Hematopoietic multipotent progenitor cell (in vitro differentiated cells): Measurements from ENCODE around the gene FAR2. TPM values are rescaled to one million over a fixed set of nuclear protein-coding genes. Genes with fewer than 3 reads are reported as not detected.
"Not testable (repeated sequence)": the region's sequence is repeated elsewhere in the genome, so short reads cannot be mapped to it uniquely, and the experiment has no call there.

Experiments used
- DNase-seq, 3 donors: peaks; one replicate each; pipeline ENCODE4 v3.0.0-alpha.2; 2011 to 2015; ENCODE audit warnings: low read depth in 2 of 3, low spot score in 2 of 3
- total RNA-seq: library from RNA; depleted of rRNA; stranded (reverse); fragments of >200 nt; gene quantifications from one replicate; pipeline ENCODE4 v1.2.3, GENCODE V29; 2012

Gene FAR2
- total RNA-seq: 40.4 TPM

DNA sequence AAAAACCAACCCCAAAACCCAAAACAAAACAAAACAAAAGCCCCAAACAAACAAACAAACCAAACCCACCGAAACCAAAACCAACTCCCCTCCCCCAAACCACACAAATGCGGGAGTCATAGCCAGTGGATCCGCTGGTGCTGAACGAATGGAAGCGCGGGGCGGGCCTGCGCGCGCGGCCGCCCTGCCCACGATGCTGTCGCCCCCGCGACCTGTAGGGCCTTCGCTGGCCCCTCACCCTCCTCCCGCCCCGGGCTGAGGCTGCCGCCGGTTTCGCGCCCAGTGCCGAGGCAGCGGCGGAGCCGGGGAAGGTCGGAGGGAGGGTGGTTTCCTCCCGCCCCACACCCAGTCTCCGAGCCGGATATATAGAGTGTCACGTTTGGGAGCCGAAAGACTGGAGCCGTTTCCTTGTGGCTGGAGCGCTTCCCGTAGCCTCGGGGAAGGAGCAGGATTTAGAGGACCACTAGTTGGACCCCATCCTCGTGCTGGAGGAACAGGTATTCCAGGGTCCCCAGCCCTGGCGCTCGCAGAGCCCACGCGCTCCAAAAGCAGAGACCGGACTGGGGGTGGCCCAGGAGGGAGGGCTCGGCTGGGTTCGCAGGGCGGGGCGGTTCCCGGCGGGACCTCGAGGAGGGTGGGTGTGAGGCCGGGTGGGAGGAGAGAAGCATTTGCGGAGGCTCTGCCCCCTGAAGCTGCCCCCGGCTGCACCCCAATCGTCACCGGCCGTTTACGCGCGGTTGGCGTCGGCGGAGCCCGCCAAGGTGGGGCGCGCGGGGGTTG, at the start of gene FAR2:
TSS of gene FAR2 (plus strand) at position 368 of the 780 bp plus-strand sequence. CDS start 121,172 bp downstream, outside the sequence.
- DNase-seq: peak; percentile 10 to 91 (median 80)

DNA sequence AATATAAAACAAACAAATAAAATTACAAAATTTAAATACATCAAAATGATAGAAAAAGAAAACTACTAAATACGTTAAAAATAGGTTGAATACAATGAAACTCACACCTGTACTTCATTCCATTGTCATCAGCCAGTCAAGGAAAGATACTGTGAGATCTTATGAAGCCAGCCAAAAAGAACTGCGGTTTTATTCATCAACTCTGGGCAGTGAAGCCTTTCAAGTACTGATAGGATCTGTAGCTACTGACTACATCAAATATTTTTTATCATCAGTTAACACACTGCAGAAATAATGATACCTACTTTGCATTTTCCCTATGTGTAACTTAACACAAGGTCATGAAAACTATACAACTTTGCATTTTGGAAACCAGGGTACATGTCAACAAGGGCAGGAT, 46.3 kb upstream of the FAR2 start:
- peak in 1 of 3 donors; percentile 2 for DNase-seq

DNA sequence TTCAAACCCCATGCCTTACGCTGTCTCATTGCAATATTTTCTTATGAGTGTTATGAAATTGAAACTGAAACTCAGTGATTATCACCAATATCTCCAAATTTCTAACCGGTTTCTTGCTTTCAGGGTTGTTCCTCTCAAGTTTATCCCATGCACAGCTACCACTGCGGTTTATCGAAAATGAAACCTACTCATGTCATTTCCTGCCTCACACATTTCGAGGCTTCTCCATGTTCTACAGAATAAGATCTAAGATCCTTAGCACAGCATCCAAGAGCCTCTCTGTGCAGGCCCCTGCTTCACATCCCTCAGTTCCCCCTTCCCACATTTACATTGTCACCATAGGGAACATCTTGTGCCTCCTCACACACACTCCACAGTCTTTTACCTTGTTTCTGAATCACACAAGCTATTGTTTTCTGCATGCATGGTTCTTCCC, 45.5 kb upstream of the FAR2 start:
- peak; percentile 22 to 93 (median 79) for DNase-seq

DNA sequence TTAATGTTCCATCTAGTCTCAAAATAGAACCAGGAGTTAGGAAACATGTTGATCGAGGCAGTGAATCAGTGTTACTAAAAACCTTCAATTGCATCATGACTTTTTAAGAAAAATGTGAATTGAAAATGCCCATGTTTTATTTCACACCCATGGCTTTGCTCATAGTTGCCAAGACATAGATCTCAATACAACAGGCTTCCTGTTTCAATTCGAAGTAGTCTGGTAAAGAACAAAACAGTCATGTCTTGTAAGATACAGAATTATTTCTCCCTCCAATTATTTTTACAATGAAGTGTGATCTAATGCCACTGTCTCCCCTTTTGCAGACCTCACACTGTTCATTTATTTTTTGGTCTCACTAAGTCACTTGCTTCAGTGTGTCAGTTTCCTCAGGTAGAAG, 44.6 kb upstream of the FAR2 start:
- DNase-seq: peak in 2 of 3 donors; percentile 38 to 83

DNA sequence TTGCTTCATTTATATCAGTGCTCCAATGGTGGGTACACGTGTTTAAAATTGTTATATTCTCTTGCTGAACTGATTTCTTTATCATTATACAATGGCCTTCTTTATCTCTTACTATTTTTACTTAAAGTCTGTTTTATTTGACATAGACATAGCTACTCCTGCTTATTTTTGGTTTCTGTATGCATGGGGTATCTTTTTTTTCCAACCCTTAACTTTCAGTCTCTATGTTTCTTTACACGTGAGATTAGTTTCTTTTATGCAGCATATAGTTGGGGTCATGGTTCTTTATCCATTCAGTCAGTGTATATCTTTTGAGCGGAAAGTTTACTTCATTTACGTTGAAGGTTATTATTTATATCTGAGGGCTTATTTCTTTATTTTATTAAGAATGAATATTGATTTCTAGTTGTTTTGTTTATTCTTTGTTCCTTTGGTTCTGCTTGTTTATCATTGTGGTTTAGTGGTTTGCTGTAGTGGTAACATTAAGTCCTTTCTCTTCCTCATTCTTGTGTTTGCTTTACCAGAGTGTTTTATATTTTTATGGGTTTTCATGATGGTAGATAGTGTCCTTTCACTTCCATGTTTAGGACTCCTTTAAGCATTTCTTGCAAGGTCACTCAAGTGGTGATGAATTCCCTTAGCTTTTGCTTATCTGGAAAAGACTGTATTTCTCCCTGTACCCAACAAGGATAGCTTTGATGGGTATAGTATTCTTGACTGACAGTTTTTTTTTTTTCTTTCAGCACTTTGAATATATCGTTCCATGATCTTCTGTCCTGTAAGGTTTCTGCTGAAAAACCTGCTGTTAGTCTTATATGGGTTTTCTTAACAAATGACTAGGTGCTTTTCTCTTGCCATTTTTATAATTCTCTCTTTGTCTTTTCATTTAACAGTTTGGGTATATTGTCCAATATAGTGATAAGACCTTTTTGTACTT, 38.3 kb upstream of the FAR2 start:
- peak in 1 of 3 donors; percentile 29 for DNase-seq

DNA sequence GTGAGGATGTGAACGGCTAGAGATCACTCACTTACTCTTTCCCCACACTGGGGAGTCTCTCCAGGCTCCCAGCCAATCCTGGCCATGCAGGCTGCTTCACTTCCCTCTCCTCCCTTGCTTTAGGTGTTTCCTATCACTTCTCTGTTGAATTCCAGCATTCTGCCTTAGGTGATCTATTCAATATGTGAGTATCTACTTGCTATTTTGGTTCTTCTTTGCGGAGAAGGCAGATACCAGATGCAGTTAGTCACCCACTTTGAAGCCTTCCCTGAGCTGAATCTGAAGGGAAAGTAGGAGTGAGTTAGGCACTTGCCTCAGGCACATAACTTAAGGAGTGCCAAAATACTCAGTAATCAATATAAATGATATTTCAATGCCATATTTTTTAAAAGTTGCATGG, 36.0 kb upstream of the FAR2 start:
- DNase-seq: no peak

DNA sequence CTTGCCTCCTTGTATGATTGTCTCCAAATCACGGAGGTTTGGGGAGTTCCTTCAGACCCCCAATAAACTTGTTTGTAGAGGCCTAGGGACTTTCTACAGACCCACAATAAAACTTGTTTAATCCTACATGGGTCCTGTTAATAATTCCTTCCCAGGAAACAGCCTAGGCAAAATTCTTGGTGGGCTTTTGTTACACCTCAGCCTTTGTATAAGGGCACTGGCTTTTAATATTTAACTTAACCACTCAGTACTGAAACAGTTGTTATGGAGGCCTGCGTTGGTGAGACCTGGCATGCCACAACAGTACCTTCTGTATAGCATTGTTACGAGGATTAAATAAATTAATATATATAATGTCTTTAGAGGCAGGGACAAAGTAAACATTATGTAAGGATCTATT, 32.7 kb upstream of the FAR2 start:
- no peak for DNase-seq

DNA sequence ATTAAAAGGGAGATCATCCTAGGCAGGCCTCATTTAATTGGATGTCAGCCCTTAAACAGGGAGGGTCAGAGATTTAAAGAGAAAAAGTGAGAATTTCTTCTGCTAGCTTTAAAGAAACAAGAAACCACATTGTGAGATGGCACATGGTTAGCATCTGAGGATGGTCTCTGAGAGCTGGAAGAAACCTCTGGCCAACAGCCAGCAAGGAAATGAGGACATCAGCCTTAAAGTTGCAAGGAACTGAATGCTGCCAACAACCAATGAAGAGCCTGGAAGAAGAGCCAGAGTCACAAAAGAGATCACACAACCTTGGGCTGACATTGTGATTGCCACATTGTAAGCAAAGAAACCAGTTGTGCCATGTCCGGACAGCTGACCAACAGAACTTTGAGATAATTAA, 17.5 kb upstream of the FAR2 start:
- DNase-seq: peak in 1 of 3 donors; percentile 56

DNA sequence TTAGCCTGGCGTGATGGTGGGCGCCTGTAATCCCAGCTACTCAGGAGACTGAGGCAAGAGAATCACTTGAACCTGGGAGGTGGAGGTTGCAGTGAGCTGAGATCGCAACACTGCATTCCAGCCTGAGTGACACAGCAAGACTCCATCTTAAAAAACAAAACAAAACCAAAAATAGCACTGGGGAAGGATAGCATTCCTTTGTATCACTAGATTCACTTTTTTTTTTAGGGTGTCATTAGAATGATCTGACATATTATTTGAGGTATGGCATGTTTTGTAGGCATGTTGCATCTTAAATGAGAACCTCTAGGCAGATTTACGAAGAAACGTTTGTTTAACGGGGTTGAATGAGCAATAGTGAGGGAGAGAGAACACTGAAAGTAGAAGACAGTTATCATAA, 16.8 kb upstream of the FAR2 start:
- no peak for DNase-seq

DNA sequence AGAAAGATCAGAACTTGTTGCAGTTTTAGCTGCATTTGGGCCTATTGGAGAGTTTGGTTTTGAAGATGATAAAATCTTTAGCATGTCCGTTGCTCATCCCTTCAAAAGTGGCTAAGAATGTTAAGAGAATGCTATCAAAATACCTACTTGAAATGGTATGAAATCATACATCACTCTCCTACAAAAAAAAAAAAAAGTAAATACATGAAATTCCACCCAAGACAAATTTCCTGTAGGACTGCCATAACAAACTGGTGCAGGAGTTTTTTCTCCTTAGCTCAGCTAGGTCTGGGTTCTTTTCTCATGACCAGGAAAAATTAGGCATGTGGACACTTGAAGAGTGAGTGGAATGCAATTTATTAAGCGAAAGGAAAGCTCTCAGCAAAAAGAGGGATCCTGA, 15.9 kb upstream of the FAR2 start:
- DNase-seq: no peak

DNA sequence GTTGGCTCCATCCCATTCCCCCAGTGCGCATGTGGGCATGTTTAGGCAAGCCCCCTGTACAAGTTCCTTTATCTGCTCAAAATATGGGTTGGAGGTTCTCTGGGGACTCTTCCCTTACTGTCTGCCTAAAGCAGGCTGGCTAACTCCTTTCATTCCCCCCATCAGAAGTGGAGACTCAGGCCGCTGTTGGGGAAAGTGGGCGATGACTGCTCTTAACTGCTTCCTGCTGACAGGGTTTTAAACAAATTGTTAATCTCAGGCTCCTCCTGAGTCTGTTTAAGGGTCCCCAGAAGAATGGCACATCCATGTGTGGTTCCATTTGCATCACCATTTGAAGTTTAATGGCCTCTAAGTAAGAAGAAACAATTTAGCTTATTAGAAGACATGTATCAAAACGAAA, 15.4 kb upstream of the FAR2 start:
- DNase-seq: no peak

DNA sequence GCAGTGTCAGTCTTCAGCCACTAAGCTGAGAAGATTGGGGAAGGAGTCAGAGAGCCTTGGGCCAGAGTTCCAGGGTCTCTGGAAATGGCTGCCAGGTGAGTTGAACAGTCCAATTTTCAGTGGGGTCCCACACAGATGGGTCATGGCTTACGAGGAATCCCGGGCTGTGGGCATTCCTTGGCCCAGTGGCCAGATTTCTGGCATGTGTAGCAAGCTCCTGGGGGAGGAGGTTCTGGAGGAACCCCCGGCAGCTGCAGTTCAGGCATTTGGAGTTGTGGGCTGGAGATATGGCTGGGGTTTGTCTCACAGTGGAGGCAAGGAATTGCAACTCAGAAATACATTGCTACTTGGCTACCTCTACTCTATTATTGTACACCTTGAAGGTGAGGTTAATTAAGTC, 10.8 kb upstream of the FAR2 start:
- not testable (repeated sequence) for DNase-seq

DNA sequence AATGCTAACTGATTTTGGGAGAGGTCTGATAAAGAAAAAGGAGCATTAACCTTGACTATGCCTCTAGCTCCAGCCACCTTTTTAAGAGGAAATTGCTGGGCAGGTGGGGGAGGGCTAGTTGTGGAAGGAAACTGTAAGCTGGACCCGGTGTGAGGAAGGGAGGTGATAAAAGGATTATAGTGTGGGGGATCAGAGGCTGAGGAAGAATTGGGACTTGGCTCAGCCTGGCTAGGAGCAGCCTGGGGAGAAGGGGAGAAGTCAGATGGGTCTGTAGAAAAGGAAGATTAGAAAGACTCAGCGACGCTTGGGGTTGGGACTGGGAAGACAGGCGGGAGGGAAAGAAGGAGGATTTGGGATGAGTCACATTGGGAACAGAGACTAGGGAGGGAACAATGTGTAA, 10.2 kb upstream of the FAR2 start:
- DNase-seq: not testable (repeated sequence)

DNA sequence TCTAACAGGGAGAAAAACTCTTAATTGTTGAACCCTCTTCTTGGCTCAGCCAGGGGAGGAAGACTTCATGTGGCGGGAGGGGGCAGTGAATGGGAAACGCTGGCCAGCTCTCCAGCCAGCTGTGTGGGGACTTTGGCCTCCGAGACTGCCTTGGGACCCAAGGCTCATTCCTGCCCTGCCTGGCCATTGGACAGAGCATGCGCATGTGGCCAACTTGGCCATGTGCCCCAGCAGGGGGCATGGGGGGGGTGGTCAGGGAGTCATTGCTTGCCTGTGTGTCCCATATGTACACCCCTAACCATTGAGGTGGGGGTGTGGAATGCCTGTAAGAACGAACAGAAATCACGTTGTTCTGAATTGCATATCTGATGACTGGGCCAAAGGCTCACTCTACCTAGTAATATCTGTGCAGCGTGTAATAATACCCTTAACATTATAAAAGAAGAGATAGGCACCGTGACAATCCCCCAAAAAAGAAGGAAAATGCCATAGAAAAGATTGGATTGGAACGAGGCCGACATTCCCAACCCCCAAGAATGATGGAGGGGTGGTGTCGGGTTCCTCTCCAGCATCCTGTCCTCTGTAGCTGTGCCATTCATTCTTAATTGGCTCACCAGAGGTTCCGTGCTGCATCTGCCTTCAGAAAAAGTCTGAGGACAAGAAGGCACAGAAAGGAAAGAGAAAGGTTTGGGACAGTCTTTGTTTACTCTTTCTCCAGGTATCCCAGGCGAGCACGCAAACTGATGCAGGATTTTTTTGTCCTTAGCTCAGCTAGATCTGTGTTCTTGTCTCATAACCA, 3.5 kb upstream of the FAR2 start:
- DNase-seq: no peak

DNA sequence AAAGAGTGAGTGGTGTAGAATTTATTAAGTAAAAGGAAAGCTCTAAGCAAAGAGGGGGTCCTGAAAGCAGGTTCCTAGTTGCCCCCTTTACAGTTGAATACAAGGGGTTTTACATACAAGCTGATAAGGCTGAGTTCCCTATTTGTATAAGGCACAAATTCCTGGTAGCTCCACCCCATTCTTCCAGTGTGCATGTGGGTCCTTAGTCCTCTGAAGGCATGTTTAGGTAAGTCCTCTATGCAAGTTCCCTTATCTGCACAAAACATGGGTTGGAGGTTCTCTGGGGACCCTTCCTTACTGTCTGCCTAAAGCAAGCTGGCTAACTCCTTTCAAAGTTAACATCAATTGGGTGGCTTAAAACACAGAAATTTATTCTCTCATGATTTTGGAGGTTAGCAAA, 2.9 kb upstream of the FAR2 start:
- peak in 1 of 3 donors; percentile 58 for DNase-seq

DNA sequence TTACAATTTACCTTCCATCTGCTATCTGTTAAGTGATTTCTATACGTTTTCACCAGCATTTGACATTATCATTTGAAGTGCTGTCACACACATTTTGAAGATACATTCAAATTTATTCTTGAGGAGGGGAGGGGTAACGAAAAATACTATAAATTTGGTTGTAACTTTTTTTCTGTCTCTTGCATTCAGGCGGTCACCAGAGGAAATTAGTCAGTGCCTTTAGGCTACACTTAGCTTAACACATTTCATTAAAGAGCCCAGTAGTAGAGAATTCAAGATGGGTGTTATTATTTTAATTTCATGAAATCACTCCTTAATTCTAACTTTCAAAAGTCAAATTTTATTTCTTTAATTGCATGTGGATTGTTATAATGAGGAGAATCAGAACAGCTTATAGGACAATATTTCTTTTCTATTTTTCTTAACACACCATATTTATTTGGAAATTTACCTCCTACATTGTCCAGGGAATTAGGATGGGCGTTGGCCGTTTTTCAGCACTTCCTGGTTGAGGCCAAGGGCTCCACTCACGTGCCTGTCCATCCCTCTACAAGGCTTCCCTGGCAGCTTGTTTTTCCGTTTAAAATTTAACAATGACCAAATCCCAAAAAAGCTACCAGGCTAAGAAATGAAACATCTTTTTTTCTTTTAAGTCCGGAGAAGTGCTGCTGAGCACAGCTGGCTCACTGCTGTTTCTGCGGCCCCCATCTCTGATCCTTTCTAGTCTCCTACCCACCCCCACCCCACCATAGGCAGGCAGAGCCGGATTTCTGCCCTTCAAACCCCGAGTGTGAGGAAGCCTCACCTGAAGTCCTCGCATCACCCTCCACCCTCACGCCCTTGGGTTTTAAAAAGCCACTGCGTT, 1.1 kb upstream of the FAR2 start:
- DNase-seq: peak in 1 of 3 donors; percentile 29

DNA sequence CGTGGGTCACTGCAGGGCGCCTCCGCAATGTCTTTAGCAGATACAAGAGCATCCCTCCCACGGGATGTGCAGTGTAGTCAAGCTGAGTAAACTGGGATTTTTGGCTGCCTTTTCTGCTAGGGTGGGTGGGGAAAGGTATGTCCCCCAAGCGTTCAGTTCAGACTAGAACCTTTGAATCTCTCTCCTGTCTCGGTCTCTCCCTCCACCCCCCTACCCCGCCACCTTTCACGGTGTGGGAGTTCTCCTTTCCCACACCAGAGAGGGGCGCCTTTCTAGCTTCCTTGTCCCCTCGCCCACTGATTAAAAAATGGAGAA, 525 bp upstream of the FAR2 start:
- DNase-seq: no peak

DNA sequence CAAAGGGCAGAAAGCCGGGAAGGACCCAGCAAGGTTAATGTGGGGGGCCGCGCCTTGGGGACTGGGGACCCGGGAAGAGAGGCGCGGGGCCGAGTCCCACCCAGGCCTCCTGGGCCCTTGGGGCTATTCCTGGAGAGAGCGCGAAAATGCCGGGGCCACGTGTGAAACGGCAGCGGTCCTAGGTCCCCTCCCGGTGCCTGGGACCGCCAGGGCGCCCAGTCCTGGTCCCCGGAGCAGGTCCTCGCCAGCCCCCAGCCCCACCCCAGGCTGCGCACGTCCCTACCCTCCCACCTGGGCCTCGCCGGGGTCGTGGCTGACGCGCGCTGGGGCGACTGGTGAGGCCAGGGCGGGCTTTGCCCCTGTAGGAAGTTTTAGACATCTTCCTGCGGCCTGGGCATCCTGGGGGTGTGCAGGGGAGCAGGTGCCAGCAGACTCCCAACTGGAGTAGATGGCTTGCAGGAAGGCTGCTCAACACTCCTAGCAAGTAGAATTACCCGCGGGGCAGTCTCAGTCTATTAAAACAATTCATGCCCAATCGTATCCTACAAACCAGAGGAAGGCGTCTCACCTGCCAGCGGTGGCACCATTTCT, 708 bp downstream of the FAR2 start:
- peak in 1 of 3 donors; percentile 16 for DNase-seq

DNA sequence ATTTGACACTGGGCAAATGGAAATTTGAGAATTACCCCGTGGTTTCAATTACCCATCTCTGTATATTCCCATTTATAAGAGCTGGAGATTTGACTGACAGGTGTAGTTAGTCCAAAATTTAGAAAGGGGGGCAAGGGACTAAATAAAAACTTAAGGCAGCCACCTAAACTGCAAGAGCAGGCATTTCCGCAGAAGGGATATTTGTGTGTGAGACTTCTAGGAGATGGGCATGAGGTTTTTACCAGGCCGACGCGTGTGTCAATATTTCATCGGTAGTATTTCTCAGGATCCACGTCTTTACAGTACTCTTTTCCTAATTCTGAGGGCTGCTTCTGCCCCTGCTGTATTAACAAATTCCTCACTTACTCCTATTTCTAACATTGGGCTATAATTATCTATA, 1.4 kb downstream of the FAR2 start:
- DNase-seq: peak in 1 of 3 donors; percentile 16
